ENCODE results near the gene AHCYL2.

GRCh38 chr7:129423700-129424410, 199.0 kb downstream of the AHCYL2 start:
- TF ChIP-seq GATA2 (IDR thresholded peaks at IDR 0.05; ENCODE audit: low read depth, low read length), result no peak
- TF ChIP-seq GATA3 (IDR thresholded peaks at IDR 0.05; ENCODE audit: low read depth, low read length), result 0 out of 2 replicates have a peak, but pooled peaks have one; percentile 28
